ENCODE results near the gene RNF186.
"Not testable (repeated sequence)": the region's sequence is repeated elsewhere in the genome, so short reads cannot be mapped to it uniquely, and the experiment has no call there.

Gene RNF186, protein sequence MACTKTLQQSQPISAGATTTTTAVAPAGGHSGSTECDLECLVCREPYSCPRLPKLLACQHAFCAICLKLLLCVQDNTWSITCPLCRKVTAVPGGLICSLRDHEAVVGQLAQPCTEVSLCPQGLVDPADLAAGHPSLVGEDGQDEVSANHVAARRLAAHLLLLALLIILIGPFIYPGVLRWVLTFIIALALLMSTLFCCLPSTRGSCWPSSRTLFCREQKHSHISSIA

DNA sequence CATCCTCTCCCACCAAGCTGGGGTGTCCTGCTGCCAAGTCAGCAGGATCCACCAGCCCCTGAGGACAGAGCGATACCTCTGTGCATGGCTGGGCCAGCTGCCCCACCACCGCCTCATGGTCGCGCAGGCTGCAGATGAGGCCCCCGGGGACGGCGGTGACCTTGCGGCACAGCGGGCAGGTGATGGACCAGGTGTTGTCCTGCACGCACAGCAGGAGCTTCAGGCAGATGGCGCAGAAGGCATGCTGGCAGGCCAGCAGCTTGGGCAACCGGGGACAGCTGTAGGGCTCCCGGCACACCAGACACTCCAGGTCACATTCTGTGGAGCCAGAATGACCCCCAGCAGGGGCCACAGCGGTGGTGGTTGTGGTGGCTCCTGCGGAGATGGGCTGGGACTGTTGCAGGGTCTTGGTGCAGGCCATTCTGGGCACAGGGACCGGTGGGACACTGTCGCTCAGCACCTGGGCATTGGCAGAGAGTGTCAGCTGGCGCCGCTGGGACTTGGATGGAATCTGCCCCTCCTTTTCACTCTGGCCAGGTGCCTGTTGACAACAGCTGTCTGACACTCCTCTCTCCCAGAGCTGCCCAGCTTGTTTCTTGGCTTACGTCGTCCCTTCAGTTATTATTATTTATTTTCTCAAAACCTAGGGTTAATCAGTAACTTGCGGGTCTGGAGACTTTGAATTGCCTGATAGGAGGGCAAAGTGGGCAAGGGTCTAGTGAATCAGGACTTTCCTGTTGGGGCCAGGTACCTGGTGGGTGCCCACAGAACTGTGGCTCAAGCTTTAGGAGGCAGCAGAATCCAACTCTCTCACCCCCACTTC, at the start of gene RNF186:
Gene RNF186 (minus strand): TSS at position 603 of the 823 bp plus-strand sequence. CDS start 182 bp downstream, at position 421.
- no peak for DNase-seq

DNA sequence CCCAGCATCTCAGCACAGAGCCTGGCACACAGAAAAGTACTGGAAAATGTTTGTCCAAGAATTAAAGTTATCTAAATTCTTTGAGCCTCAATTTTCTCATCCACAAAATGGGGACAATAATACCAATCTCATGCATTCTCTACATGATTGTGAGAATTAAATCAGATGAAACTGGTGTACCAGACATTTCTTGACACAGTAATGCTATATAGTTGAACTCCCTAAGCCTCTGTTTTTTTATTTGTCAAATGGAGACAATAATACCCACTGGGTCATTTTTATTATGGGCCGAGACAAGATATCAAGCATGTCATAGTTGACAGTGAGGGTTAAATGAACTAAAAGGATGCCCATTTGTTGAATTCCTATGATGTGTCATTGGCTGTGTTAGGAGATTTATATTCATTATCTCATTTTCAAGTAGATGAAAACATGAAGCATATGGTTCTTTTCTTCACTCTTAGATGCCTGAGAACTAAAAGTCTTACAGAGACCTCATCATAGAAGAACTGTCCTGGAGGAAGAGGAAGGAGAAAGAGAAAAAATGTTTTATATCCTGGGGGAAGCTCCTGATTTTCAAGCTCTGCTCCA, 49.6 kb upstream of the RNF186 start:
- no peak for DNase-seq

DNA sequence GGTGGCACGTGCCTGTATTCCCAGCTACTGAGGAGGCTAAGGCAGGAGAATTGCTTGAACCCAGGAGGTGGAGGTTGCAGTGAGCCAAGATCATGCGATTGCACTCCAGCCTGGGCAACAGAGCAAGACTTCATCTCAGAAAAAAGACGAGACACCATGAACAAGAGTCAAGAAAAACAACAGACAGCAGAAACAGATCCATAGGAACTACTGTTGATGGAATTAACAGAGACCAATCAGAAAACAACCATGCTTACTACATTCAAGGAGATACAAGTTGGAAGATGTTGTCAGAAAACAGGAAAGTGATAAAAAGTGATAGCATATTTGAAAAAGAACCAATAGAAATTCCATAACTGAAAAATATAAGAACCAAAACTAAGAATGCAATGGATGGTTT, 47.9 kb upstream of the RNF186 start:
- no peak for DNase-seq

DNA sequence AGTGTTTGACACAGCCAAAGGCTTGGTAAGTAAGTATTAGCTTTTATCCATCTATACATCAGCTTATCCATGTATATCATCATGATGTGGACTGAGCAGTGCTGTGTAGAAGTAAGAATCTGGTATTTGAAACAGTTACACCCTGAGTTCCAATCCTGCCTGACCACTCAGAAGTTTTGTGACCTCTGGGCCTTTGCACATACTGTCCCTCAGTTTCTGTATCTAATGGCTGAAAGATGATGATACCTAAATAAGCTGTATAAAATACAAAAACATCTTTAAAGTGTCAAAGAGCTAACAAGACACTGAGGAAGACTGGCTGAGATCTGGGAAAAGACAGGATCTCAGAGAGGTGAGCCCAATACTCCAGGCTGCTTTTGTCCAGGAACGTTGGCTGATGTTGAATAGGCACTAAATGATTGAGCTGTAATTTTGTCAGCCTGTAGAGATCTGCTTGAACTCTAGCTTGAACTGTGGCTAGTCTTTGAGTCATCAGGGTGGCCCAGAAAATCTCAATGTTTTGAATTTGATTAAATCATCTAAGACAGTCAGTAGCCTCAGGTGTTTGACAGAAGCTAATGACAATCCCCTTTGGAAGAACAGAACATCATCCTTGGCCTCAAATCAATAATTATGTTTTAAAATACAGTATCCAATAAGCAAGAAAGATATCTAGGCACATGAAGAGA, 46.9 kb upstream of the RNF186 start:
- DNase-seq, result no peak

DNA sequence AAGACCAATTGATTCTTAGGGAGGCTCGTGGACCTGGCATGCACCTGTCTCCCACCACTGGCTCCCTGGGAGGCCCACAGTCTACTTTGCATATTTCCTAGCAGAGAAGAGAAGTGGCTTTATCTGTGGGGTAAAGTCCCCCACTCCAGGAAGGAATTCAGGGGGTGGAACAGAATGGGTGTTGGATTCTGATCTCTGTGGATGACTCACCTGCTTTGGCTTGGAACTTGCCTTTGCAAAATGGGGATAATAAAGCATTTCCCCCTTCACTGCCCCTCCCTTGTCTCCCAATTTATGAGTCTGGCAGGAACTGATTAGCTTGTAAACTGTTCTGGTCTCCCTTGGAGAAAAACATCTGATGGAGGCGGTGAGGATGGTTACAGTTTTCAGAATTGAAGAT, 46.0 kb upstream of the RNF186 start:
- DNase-seq, result no peak

DNA sequence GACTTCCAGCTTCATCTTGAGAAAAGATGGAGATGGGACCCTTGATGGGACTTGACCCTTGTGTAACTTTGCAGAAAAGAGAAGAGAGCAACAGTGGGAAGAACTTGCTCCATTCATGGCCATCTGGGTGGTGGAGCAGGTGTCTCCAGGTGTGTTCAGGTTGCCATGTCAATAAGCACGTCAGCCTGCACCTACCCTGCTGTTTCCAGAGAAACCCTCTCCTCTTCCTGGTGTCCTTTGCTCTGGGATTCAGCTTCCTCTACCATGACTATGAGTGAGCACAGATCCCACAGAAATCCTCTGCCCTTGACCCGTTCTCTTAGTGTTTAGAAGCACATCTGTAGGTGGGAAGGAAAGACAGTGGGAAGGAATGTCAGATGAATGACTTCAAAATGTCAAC, 45.3 kb upstream of the RNF186 start:
- DNase-seq, result no peak

DNA sequence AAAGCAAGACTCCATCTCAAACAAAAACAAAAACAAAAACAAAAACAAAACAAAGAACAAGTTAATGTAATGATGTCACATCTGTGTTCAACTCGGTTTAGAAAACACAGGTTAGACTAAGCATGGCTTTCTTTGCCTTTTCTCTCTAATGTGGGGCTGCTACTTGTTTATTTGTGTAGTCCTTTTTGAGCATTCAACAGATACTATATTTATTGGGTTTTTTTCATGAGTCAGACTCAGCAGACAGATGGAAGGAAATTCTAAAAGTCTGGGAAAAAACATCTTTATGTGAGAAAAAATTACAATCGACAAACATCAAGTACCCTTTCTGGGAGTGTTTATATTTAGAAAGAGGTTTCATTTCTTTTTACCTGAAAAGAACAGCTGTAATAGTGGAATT, 44.8 kb upstream of the RNF186 start:
- DNase-seq, result no peak

DNA sequence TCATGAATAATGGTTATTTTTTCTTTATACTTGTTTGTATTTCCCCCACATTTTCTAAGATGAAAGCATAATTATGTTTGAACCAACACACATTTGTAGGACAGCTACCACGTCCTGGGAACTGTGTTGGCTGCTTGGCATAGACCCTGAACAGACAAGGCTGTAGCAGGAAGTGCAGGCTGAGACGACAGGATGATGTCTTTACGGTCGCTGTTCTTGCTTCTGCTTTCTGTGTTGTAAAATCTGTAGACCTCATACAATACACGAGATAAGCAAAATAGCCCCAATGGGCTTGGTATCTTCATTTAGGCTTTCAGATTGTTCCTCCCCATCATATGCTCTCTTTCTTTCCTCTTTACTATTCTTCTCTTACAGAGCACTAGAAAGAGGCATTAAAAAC, 43.8 kb upstream of the RNF186 start:
- DNase-seq, result no peak

DNA sequence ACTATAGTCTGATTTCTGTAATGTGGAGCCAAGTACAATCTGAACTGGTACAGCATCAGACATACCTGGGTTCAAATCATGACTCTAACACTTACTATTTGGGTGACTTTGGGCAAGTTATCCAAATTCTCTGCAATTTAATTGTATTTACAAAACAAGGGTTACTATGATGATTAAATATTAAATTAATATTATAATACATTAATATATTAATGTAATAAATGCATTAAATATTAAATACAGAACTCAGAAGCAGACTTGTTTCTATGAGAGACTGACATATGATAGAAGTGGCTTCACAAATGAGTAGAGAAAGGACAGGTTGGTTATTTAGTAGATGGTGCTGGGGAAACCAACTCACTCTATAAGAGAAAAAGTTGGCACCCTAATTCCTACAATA, 39.8 kb upstream of the RNF186 start:
- no peak for DNase-seq

DNA sequence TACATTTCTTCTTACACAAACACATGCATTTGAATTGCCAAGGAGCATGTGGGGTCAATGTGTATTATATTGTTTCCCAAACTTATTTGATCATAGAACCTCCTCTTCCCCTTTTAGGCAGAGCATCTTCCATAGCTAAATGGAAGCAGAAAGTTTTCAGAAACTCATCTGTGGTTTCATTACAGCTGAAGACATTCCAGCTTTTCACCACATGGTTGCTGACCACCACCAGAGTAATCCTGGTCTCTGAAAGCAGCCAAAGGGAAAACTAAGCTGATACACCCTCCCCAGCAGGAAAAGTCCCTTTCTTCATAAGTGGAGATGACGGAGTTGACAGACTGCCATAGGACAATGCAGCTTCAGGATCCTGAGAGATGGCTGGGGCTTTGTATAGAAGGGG, 37.0 kb upstream of the RNF186 start:
- DNase-seq, result no peak

DNA sequence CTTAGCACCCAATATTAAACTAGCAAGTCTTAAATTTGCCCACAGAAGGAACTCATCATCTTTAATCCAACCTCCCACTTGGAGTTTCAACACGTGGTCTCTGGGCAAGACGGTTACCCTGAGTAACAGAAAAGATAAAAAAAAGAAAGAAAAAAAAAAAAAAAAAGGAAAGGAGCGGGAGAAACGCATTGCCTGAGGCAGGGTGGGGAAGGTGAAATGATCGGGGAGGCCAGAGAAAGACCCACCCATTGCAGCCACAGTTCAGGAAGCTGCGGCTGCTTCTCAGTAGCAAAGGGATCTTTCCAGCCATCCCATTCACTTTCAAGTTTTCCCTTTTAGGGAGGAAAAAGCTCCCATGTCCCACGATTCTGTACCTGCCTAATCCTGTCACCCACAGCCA, 35.1 kb upstream of the RNF186 start:
- DNase-seq, result no peak

DNA sequence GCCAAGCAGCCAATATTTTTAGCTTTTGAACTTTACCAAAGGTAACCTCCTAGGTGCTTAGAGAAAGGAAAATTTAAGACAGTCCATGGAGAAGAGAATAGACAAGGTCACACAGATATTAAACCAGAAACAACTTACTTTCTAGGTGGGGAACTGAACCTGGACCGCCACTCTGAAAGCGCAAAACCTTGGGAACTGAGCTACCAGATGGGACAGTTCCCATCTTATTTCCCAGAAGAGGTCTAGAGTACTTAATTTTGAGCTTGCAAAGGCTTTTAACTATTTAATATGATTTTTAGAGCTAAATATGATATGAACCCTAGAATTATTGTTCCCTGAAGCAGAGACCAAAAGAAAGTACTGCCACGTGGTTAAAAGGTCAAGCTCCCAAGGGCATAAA, 34.2 kb upstream of the RNF186 start:
- DNase-seq, result not testable (repeated sequence)

DNA sequence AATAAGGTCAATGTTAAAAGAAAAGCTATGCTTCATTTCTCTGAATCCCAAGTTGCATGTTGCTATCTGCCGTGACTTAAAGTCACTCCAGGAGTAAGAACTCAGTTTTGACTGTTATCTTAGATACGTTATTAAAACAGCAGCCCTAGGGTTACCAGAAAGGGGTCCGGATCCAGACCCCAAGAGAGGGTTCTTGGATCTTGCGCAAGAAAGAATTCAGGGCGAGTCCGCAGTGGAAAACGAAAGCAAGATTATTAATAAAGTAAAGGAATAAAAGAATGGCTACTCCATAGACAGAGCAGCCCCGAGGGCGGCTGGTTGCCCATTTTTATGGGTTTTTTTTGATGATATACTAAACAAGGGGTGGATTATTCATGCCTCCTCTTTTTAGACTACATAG, 32.3 kb upstream of the RNF186 start:
- not testable (repeated sequence) for DNase-seq

DNA sequence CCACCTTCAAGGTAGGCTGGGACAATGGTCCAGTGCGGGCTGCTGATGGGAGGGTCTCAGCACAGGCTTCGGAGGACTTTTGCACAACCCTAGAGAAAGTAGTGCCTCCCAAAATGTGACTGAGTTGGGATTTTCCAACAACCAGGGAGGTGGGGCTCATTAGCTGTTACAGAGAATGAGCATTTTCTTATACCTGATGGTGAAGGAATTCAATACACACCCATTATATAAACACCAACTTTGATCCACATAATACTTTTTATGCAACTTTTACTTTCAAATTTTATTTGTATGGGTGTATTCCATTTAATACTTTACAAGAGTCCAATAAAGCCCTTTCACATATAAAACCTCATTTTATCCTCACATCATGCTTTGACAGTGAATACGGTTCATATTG, 31.3 kb upstream of the RNF186 start:
- no peak for DNase-seq

DNA sequence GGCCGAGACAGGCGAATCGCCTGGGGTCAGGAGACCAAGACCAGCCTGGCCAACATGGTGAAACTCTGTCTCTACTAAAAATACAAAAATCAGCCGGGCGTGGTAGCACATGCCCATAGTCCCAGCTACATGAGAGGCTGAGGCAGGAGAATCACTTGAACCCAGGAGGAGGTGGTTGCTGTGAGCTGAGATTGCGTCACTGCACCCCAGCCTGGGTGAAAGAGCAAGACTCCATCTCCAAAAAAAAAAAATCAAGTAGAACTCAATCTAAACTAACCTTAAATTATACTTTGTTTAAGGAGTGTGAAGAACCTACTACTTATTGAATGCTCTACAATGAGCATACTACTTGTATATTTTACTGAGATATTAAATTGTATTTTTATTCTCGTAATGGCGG, 30.5 kb upstream of the RNF186 start:
- no peak for DNase-seq

DNA sequence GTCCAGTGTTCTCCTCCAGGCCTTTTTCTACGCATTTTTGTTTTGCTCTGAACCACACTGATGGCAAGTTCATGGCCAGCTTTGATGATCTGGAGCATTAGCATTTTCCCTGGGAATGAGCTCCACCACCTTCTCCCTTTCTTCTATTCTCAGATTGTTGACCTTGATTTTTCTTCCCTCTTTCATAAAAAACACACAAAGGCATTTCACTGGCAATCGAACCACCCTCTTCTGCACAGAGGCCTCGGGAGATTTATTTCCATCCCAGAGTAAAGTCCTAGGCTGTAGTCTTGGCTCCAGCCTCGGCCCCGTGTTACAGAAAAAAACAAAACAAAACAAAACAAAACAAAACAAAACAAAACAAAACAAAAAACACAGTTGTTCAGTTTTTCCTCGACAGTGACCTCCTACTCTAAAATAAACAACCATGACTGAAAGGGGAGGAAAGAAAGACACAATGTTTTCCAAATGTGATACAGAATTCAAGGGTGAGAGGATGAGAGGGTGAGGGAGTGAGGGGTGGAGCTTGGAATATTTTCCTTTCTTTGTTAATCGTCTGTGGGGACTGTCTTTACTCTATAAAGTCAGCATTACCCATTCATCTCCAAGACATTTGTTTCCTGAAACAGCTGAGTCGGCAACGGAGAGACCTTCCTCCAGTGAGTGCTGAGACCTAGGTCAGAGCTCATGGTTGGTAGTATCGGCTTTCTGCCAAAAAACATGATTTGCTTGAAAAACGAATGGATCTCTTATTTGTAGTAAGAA, 29.8 kb upstream of the RNF186 start:
- DNase-seq, result no peak

DNA sequence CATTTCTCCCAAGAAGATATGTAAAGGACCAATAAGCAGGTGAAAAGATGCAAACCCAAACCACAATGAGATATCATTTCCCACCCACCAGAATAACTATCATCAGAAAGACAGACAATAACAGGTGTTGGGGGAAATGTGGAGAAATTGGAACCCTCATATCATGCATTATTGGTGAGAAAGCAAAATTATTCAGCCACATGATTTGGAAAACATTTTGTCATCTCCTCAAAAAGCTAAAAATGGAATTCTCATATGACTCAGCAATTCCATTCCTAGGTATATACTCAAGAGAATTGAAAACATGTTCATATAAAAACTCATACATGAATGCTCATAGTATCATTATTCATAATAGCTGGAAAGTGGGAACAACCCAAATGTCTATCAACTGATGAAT, 25.1 kb upstream of the RNF186 start:
- DNase-seq, result no peak

DNA sequence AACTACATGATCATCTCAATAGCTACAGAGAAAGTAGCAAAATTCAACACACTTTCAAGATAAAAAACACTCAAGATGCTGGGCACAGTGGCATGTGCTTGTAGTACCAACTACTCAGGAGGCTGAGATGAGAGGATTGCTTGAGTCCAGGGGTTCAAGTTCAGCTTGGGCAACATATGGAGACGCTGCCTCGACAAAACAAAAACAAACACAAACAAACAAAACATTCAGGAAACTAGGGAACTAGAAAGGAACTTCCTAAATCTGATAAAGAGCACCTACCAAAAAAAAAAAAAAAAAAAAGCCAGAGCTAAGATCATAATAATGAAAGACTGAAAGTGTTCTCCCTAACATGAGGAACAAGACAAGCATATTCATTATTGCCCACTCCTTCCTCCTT, 22.8 kb upstream of the RNF186 start:
- no peak for DNase-seq

DNA sequence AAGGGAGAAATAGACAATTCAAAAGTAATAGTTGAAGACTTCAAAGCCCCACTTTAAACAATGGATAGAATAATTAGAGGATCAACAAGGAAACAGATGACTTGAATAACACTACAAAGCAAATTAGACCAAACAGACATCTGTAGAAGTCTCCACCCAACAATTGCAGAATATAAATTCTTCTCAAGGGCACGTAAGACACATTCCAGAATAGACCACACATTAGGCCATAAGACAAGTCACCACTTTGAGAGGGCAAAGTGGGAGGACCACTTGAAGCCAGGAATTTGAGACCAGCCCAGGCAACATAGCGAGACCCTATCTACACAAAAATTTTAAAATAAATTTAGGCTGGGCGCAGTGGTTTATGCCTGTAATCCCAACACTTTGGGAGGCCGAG, 20.5 kb upstream of the RNF186 start:
- DNase-seq, result no peak

DNA sequence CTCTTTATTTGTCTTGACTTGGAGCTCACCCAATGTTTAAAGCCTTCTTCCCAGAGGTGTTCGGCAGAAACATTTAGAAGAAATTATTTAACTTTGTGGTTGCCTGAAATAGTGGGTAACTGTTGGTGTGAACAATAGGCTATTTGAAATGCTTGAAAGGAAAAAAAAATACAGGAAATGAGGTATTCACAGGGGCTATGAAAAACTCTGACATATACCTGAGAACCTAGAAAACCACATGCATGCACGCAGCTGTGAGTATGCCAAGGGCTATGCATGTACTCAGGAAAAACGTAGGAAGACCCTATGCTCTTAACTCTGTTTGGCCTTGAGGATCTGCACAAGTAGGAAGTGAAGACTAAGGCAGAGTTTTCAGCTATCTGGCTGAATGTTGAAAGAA, 16.4 kb upstream of the RNF186 start:
- DNase-seq, result no peak

DNA sequence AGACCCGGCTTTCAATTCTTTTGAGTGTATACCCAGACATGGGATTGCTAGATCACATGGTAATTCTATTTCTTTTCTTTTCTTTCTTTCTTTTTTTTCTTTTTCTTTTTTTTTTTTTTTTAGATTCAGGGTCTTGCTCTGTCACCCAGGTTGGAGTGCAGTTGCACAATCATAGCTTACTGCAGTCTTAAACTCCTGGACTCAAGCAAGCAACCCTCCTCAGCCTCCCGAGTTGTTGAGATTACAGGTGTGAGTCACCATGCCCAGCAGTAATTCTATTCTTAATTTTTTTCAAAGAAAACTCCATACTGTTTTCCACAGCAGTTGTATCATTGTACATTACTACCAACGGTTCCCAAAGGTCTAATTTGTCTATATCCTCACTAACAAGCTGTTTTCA, 13.5 kb upstream of the RNF186 start:
- no peak for DNase-seq

DNA sequence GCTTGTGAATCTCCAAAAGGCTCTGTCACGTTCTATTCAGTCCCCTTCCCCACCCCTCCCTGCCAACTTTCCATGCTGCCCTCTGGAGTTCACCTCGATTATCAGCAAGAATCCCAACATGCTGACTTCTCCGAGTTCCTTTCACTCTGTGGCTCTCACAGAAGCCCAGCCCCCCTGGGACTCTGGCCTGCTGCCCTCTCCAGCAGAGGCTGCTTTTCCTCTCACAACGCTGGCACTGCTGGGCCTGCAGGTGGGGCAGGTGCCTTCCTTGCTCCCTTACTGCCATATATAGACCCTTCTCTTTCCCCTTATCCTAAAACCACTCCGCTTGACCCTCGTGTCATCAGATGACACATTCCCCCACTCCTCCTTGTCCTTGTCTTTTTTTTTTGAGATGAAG, 10.2 kb upstream of the RNF186 start:
- DNase-seq, result no peak

DNA sequence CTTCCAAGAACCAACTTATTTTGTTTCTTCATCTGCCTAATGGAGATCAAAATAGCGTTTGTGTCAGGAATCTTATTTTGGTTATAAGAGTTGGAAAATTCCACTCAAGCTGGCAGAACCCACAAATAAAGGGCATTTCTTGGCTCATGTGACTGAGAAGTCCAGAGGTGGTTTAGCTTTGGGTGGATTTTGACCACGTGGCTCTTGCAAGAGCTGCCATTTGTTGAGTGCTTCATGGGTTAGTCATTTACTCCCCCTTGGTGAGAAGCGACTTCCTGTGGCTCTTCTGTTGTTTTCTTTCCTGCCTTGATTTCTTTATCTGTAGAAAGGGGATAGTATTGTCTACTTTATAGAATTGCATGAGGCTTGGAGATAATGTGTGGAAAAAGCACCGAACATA, 9.5 kb upstream of the RNF186 start:
- no peak for DNase-seq
